Measurements from ENCODE around the gene HELZ2.
A peak's percentile ranks its signal among the peaks of the same experiment; 100 is the strongest.

Gene HELZ2

DNA sequence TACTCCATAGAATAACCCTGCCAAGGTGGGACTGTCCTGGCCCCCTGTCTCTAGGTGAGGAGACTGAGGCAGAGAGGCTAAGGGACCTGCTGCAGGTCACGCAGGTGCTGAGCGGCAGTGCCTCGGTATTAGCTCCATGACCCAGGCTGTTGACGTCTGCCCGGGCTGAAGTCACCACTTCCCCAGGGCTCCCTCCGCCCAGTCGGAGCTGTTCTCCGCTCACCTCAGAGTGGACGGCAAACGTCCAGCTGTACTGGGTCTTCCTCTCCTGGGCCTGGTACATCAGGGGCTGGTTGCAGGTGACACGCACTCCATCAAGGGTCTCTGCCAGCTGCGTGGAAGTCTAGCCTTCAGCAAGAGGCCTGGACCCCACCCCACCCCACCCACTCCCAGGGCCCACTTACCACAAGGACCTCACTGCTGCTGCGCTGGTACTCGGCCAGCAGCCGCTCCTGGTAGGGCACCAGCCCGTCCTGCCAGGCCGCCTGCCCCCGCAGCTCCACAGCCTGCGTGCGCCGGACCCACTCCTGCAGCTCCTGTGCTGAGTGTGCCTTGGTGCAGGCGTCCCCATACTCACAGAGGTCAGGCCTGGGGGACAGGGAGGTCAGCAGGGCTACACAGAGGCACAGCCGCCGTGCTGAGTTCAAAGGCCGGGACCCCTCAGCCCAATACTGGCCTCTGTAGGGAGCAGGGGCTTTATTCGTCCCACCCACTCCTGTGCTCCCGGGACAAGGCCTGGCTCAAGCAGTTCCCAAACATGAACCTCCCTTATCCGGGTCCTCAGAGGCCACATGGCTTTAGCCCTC lies 3.6 kb downstream of the HELZ2 start:
- H3F3A ChIP-seq (ENCODE audit: low read depth), result no peaks in the 10 kb centered on the region
- no peaks in the 10 kb centered on the region for H3K9me3 ChIP-seq (ENCODE audit: insufficient read depth, low read depth, low read length)
- peaks cover 4% of the 10 kb centered on the region for H3K27me3 ChIP-seq (ENCODE audit: insufficient read depth, low read length, poor library complexity, severe bottlenecking)
- no peak overlapping the region for H2AFZ ChIP-seq (ENCODE audit: low read length)
- H3K9me2 ChIP-seq (replicated peaks; ENCODE audit: low read depth, low read length), result no peaks in the 10 kb centered on the region
- TF ChIP-seq, protein P1, sequence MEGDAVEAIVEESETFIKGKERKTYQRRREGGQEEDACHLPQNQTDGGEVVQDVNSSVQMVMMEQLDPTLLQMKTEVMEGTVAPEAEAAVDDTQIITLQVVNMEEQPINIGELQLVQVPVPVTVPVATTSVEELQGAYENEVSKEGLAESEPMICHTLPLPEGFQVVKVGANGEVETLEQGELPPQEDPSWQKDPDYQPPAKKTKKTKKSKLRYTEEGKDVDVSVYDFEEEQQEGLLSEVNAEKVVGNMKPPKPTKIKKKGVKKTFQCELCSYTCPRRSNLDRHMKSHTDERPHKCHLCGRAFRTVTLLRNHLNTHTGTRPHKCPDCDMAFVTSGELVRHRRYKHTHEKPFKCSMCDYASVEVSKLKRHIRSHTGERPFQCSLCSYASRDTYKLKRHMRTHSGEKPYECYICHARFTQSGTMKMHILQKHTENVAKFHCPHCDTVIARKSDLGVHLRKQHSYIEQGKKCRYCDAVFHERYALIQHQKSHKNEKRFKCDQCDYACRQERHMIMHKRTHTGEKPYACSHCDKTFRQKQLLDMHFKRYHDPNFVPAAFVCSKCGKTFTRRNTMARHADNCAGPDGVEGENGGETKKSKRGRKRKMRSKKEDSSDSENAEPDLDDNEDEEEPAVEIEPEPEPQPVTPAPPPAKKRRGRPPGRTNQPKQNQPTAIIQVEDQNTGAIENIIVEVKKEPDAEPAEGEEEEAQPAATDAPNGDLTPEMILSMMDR (conservative IDR thresholded peaks at IDR 0.05; ENCODE audit: low read length), result no peak
- TF ChIP-seq EZH2phosphoT487 (IDR thresholded peaks at IDR 0.05; ENCODE audit: borderline replicate concordance), result no peak
- H3K79me2 ChIP-seq (ENCODE audit: insufficient read depth, low read length), result no peaks in the 10 kb centered on the region
- H3K4me3 ChIP-seq (ENCODE audit: low read length, poor library complexity, severe bottlenecking), result no peak overlapping the region
- H4K20me1 ChIP-seq (ENCODE audit: insufficient read depth, low read length, poor library complexity, severe bottlenecking), result peaks cover 13% of the 10 kb centered on the region
- H3K36me3 ChIP-seq (ENCODE audit: insufficient read depth, low read length), result no peaks in the 10 kb centered on the region
- no peak overlapping the region for H3K4me2 ChIP-seq (ENCODE audit: low read depth, low read length, poor library complexity, severe bottlenecking)
- no peak overlapping the region for H3K9ac ChIP-seq (ENCODE audit: low read depth, low read length, poor library complexity, severe bottlenecking)
- H3K4me1 ChIP-seq (ENCODE audit: insufficient read depth, low read length, poor library complexity, severe bottlenecking), result peaks cover 38% of the 10 kb centered on the region

DNA sequence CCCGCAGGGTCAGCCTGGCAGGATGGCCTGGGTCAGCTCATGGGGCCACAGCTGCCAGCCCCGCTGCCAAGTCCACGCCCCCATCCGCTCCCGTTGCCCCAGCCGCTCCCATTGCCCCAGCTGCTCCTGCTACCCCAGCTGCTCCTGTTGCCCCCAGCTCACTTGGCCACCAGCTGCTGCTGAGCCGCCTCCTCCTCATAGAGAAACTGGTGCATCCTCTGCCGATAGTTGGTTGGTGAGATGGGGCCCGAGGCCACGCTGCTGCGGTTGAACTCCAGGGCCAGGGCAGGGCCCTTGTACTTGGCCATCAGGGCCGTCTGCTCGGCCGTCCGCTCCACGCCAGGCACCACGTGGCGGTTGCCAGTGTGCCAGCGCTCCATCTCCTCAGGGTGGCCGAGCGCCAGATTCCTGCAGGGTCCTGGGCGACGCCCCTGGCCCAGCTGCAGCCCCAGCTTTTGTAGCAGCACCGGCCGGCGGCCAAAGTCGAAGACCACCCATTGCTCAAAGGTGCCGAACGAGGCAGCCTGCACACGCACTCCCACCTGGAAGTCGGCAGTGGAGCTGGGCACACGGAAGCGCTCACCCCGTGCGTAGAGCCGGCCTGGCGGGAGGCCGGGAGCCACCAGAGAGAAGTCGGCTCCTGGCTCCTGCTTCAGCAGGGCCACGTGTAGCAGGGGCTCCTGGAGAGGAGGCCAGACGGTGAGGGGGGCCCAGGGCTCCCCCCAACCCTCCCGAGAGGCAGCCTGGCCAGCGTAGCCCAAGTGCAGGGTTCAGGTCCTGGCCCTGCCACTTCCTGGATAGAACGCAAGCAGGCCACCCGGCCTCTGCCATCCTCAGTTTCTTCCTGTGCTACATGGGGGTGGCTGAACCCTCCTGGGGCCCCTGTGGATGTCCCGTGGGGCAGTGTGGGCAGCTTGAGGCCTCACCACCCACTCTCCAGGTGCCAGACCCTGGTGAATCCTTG lies 4.8 kb downstream of the HELZ2 start:
- H2AFZ ChIP-seq (ENCODE audit: low read length), result no peak overlapping the region
- H4K20me1 ChIP-seq (ENCODE audit: insufficient read depth, low read length, poor library complexity, severe bottlenecking), result peaks cover 13% of the 10 kb centered on the region
- H3K4me1 ChIP-seq (ENCODE audit: insufficient read depth, low read length, poor library complexity, severe bottlenecking), result peaks cover 32% of the 10 kb centered on the region
- peak overlapping the region; percentile 57 for H3K4me3 ChIP-seq (ENCODE audit: low read length, poor library complexity, severe bottlenecking)
- H3K27me3 ChIP-seq (ENCODE audit: insufficient read depth, low read length, poor library complexity, severe bottlenecking), result peaks cover 4% of the 10 kb centered on the region
- H3K9ac ChIP-seq (ENCODE audit: low read depth, low read length, poor library complexity, severe bottlenecking), result no peak overlapping the region
- H3K79me2 ChIP-seq (ENCODE audit: insufficient read depth, low read length), result no peaks in the 10 kb centered on the region
- no peaks in the 10 kb centered on the region for H3K36me3 ChIP-seq (ENCODE audit: insufficient read depth, low read length)
- H3K9me3 ChIP-seq (ENCODE audit: insufficient read depth, low read depth, low read length), result no peaks in the 10 kb centered on the region
- peak overlapping the region; percentile 71 for H3K4me2 ChIP-seq (ENCODE audit: low read depth, low read length, poor library complexity, severe bottlenecking)
- no peaks in the 10 kb centered on the region for H3K9me2 ChIP-seq (replicated peaks; ENCODE audit: low read depth, low read length)
- no peaks in the 10 kb centered on the region for H3F3A ChIP-seq (ENCODE audit: low read depth)
- TF ChIP-seq EZH2phosphoT487 (IDR thresholded peaks at IDR 0.05; ENCODE audit: borderline replicate concordance), result no peak
- TF ChIP-seq, protein P1 (conservative IDR thresholded peaks at IDR 0.05; ENCODE audit: low read length), result no peak

DNA sequence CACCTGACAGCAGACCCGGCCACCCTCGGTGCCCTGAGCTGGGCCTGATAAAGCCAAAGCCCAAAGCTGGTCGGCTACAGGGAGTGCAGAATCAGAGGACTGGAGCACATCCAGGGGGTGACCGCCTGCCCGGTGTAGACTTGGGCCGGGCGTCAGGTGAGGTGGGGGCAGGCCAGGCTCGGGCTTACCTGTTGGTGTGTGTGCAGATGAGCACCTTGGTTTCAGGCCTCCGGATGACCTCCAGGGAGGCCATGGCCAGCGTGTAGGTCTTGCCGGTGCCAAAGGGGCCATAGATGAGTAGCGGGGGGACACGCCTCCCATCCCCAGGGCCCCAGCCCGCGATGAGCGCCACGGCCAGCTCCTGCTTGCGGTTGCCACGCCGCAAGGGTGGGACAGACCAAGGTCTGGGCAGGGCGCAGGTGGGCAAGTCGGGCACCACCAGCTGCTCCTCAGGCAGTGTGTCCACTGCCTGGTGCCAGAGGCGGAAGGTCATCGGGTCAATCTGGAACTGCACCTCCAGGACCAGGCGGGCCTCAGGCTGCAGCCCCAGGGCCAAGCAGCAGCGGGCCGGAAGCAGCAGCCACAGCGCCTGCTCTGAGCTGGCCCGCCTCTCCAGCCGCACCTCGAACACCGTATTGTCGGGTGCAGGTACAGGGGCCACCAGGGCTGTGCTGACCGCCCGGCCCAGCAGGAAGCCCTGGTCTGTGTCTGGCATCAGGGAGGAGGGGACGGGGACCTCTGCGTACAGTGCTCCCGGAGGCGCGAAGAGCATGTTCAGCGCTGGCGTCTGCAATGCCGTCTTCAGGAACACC lies 5.7 kb downstream of the HELZ2 start:
- Histone ChIP-seq H3K9me3 (ENCODE audit: insufficient read depth, low read depth, low read length) (no peaks in the 10 kb centered on the region), H3K4me1 (ENCODE audit: insufficient read depth, low read length, poor library complexity, severe bottlenecking) (peaks cover 27% of the 10 kb centered on the region), H3K9ac (ENCODE audit: low read depth, low read length, poor library complexity, severe bottlenecking) (no peak overlapping the region)

More for the DNA sequence above, 5.7 kb downstream of the HELZ2 start:
- no peaks in the 10 kb centered on the region for H3K79me2 ChIP-seq (ENCODE audit: insufficient read depth, low read length)
- H2AFZ ChIP-seq (ENCODE audit: low read length), result no peak overlapping the region
- TF ChIP-seq, protein P1 (conservative IDR thresholded peaks at IDR 0.05; ENCODE audit: low read length), result no peak
- TF ChIP-seq EZH2phosphoT487 (IDR thresholded peaks at IDR 0.05; ENCODE audit: borderline replicate concordance), result no peak
- peak overlapping the region; percentile 57 for H3K4me3 ChIP-seq (ENCODE audit: low read length, poor library complexity, severe bottlenecking)
- H3K4me2 ChIP-seq (ENCODE audit: low read depth, low read length, poor library complexity, severe bottlenecking), result peak overlapping the region; percentile 71
- no peaks in the 10 kb centered on the region for H3K9me2 ChIP-seq (replicated peaks; ENCODE audit: low read depth, low read length)
- H3K36me3 ChIP-seq (ENCODE audit: insufficient read depth, low read length), result no peaks in the 10 kb centered on the region
- H3F3A ChIP-seq (ENCODE audit: low read depth), result no peaks in the 10 kb centered on the region
- H4K20me1 ChIP-seq (ENCODE audit: insufficient read depth, low read length, poor library complexity, severe bottlenecking), result peaks cover 13% of the 10 kb centered on the region
- H3K27me3 ChIP-seq (ENCODE audit: insufficient read depth, low read length, poor library complexity, severe bottlenecking), result peaks cover 4% of the 10 kb centered on the region

Data from Loucy (cell line).